Bronchial epithelial cell (primary cell): ENCODE data around the gene MPO. TPM values are rescaled to one million over a fixed set of nuclear protein-coding genes. Genes with fewer than 3 reads are reported as not detected.

ENCODE experiments used
- DNase-seq: peaks from one replicate; pipeline ENCODE4 v3.0.0-alpha.2; 2010; ENCODE audit warnings: low read depth
- FAIRE-seq: peaks from 2 replicates; lab custom pipeline; 2011; peaks lifted over from hg19 to GRCh38; lab: Jason Lieb, UNC
- H3K27me3 ChIP-seq: 2 replicates; pipeline ENCODE4 v1.5.1; 2011; ENCODE audit warnings: low read length; ENCODE audit not compliant: control insufficient read depth, insufficient read depth
- H3K36me3 ChIP-seq: 2 replicates; pipeline ENCODE4 v1.5.1; 2011; ENCODE audit warnings: low read length; ENCODE audit not compliant: control insufficient read depth, insufficient read depth
- H3K4me3 ChIP-seq: 2 replicates; pipeline ENCODE4 v1.5.1; 2011; ENCODE audit warnings: mild to moderate bottlenecking, low read depth, low read length, control low read depth
- total RNA-seq: library from RNA; depleted of rRNA; stranded (reverse); fragments of >200 nt; gene quantifications from 2 replicates; pipeline ENCODE4 v1.2.1, GENCODE V29; 2014
- TF ChIP-seq, protein P1 (sequence below): IDR thresholded peaks from 2 replicates; pipeline ENCODE4 v1.5.1; 2011; ENCODE audit warnings: mild to moderate bottlenecking, moderate library complexity, low read length, control low read depth, inconsistent platforms; ENCODE audit not compliant: insufficient read depth, severe bottlenecking

Gene MPO
- total RNA-seq, 1 donor from 2014 or later = not detected

DNA sequence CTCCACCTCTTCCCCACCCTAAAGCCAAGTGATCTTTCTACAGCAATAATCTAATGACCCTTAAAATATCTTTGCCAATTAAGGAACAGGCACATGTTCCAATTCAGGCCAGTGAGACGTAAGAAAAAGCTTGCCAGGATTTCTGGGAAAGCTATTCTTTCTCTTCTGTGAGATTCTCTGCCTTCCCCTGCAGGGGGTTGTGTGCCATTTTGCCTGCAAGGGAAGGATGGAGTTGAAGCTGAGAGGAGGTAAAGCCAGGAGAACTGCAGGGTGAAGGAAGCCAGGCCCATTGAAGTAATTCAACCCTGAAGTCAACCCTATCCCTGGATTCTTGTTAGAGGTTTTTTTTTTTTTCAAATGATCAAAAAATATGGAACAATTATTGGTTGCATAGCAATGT, 51.4 kb downstream of the MPO start:
- TF ChIP-seq, protein P1, sequence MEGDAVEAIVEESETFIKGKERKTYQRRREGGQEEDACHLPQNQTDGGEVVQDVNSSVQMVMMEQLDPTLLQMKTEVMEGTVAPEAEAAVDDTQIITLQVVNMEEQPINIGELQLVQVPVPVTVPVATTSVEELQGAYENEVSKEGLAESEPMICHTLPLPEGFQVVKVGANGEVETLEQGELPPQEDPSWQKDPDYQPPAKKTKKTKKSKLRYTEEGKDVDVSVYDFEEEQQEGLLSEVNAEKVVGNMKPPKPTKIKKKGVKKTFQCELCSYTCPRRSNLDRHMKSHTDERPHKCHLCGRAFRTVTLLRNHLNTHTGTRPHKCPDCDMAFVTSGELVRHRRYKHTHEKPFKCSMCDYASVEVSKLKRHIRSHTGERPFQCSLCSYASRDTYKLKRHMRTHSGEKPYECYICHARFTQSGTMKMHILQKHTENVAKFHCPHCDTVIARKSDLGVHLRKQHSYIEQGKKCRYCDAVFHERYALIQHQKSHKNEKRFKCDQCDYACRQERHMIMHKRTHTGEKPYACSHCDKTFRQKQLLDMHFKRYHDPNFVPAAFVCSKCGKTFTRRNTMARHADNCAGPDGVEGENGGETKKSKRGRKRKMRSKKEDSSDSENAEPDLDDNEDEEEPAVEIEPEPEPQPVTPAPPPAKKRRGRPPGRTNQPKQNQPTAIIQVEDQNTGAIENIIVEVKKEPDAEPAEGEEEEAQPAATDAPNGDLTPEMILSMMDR = no peak
- H3K36me3 ChIP-seq = no peaks in the 10 kb centered on the region
- no peak for FAIRE-seq
- no peak overlapping the region for H3K4me3 ChIP-seq
- DNase-seq = no peak
- H3K27me3 ChIP-seq = no peaks in the 10 kb centered on the region

DNA sequence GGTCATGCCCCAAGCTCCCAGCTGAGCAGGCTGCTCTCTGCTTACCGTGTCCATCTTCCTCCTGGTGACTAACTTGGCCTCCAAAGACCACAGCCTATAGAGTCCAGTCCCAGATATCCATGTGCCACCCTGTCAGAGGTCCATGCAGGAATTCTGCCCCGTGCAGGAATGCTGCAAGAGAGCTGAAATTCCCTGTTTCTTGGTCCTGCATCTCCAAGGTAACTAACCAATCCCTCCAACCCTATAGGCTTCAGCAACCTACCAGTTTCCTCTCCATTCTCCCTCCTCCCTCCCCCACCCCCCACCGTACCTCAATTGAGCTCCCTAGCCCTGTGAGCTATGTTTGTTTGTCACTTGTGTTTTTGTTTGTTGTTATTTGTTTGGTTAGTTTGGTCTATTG, 52.1 kb downstream of the MPO start:
- no peak for DNase-seq
- Histone ChIP-seq H3K36me3 (no peaks in the 10 kb centered on the region), H3K4me3 (no peak overlapping the region), H3K27me3 (no peaks in the 10 kb centered on the region)
- no peak for FAIRE-seq
- TF ChIP-seq, protein P1 = no peak

DNA sequence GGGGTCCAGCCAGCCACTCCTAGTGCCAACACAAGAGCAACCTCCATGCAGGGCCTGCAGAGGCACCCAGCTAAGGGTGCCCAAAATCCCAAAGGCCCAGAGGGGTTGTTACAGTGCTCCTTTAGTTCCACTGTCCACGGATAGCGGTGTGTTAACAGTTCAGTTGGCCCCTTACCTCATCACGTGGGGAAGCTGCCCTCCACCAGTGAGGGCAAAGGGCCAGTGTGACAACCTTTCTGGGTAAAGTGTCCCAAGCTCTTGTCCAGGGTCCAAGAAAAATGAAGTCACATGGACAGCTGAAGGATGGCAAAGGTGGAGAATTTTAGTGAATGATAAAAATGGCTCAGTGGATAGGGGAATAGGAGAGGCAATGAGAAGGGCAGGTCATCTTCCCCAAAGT, 53.0 kb downstream of the MPO start:
- DNase-seq (no peak), FAIRE-seq (no peak)

DNA sequence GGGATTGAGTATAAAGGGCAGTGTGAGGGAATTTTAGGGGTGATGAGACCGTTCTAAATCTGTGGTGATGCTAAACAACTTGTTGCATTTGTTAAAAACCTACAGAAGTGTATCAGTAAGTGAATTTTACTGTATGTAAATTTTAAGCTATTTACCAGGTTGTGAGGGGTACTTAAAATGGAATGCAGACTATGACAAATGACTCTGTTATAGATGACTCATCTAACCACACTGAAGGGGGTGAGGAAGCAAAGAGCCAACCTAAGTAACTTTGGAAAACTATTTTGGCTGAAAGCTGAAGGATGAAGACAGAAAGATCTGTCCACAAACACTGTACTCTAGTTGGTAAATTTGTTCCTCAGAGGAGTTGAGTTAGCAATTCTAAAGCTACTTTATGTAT, 56.4 kb downstream of the MPO start:
- TF ChIP-seq, protein P1 = no peak
- FAIRE-seq = no peak
- H3K36me3 ChIP-seq = no peaks in the 10 kb centered on the region
- peak; percentile 85 for DNase-seq
- no peak overlapping the region for H3K4me3 ChIP-seq
- no peaks in the 10 kb centered on the region for H3K27me3 ChIP-seq

More for the DNA sequence above, 53.0 kb downstream of the MPO start:
- no peaks in the 10 kb centered on the region for H3K36me3 ChIP-seq
- H3K4me3 ChIP-seq = no peak overlapping the region
- no peaks in the 10 kb centered on the region for H3K27me3 ChIP-seq
- TF ChIP-seq, protein P1 = no peak

Other genes starting within 250 kb of the MPO start
- 16.8 and 27.3 TPM in 2 replicates for gene DYNLL2, start 197.5 kb downstream of the MPO start, total RNA-seq
- not detected in 2 replicates for gene OR4D1, start 132.6 kb downstream of the MPO start, total RNA-seq
- not detected in 2 replicates for gene OR4D2, start 114.0 kb downstream of the MPO start, total RNA-seq
- gene EPX, start 88.2 kb downstream of the MPO start, total RNA-seq = not detected in 2 replicates
- gene MKS1, start 61.7 kb downstream of the MPO start, total RNA-seq = 8.8 and 11.1 TPM in 2 replicates
- not detected in 2 replicates for gene LPO, start 42.4 kb downstream of the MPO start, total RNA-seq
- gene TSPOAP1, start 47.9 kb upstream of the MPO start, total RNA-seq = 0.26 and 0.53 TPM in 2 replicates
- 43.1 and 52.1 TPM in 2 replicates for gene SUPT4H1, start 71.3 kb upstream of the MPO start, total RNA-seq
- gene RNF43, start 136.6 kb upstream of the MPO start, total RNA-seq = 6.1 and 7.6 TPM in 2 replicates
- under 0.01 TPM in 1 of 2 replicates, not detected in the other for gene HSF5, start 207.5 kb upstream of the MPO start, total RNA-seq
- gene MTMR4, start 233.7 kb upstream of the MPO start, total RNA-seq = 26.2 and 62.4 TPM in 2 replicates